ENCODE results near the gene NFIA.

GRCh38 chr1:61051719-61052394 lies 30.5 kb upstream of the NFIA start:
- TF ChIP-seq CTCF (IDR thresholded peaks at IDR 0.05) (no peak), POLR2A (IDR thresholded peaks at IDR 0.05) (no peak)

Measured in Peyer's patch (tissue), 4 donors.